HepG2 (cell line): ENCODE results near the gene NAIF1. TPM values are rescaled to one million over a fixed set of nuclear protein-coding genes. Genes with fewer than 3 reads are reported as not detected.
A peak's percentile ranks its signal among the peaks of the same experiment; 100 is the strongest.

ENCODE experiments used
- KDM2A ChIP-seq: sonication (generic); formaldehyde crosslinking; IDR thresholded peaks from 2 replicates; pipeline ENCODE4 v1.4.0; 2020; ENCODE audit warnings: low read depth, missing genetic modification reagents, borderline replicate concordance
- KDM4B ChIP-seq: sonication (generic); formaldehyde crosslinking; IDR thresholded peaks from 2 replicates; pipeline ENCODE4 v1.4.0; 2020; ENCODE audit warnings: missing genetic modification reagents
- NFATC3 ChIP-seq: sonication (generic); formaldehyde crosslinking; IDR thresholded peaks from 2 replicates; pipeline ENCODE4 v1.5.1; 2020; ENCODE audit warnings: mild to moderate bottlenecking, missing genetic modification reagents
- PHF5A ChIP-seq: IDR thresholded peaks from one replicate; pipeline ENCODE4 v1.6.1; 2018; ENCODE audit warnings: low read depth, missing genetic modification reagents; ENCODE audit not compliant: unreplicated experiment
- RXRA ChIP-seq: sonication (generic); formaldehyde crosslinking; IDR thresholded peaks from 2 replicates; pipeline ENCODE4 v1.5.1; 2020; ENCODE audit warnings: missing genetic modification reagents
- SAP130 ChIP-seq: IDR thresholded peaks from 2 replicates; pipeline ENCODE4 v1.6.1; 2016; ENCODE audit warnings: low read depth
- STAG1 ChIP-seq: sonication (generic); formaldehyde crosslinking; IDR thresholded peaks from 2 replicates; pipeline ENCODE4 v1.4.0; 2020; ENCODE audit warnings: missing genetic modification reagents
- TEAD2 ChIP-seq: sonication (generic); formaldehyde crosslinking; IDR thresholded peaks from 2 replicates; pipeline ENCODE4 v1.9.0; 2021; ENCODE audit warnings: missing genetic modification reagents
- TMF1 ChIP-seq: sonication (generic); formaldehyde crosslinking; IDR thresholded peaks from 2 replicates; pipeline ENCODE4 v1.8.1; 2022; ENCODE audit warnings: low read depth, missing genetic modification reagents
- ZNF235 ChIP-seq: sonication (generic); formaldehyde crosslinking; IDR thresholded peaks from 2 replicates; pipeline ENCODE4 v1.8.1; 2023; ENCODE audit warnings: mild to moderate bottlenecking, missing genetic modification reagents, borderline replicate concordance
- ZNF34 ChIP-seq: sonication (generic); formaldehyde crosslinking; IDR thresholded peaks from 2 replicates; pipeline ENCODE4 v1.4.0; 2020; ENCODE audit warnings: mild to moderate bottlenecking, missing genetic modification reagents, borderline replicate concordance
- polyA plus RNA-seq, 8 experiments: library from polyadenylated mRNA; depleted of rRNA in 3 of 8; stranded (reverse) in 7 of 8; unstranded in 1 of 8; fragments of >200 nt; fragmentation: Illumina TruSeq in 4 of 8; extraction: Trizol in 4 of 8; gene quantifications; 2 replicates each; pipeline versions ENCODE4 v1.2.1 to v1.2.3, GENCODE V29; 2011 to 2016; ENCODE audit warnings: low read depth in 4 of 8, missing spikeins in 1 of 8, mixed read lengths in 1 of 8; ENCODE audit not compliant: insufficient read depth in 1 of 8
- total RNA-seq, 5 experiments: library from RNA; depleted of rRNA; stranded (reverse); fragments of >200 nt; fragmentation: Illumina TruSeq; extraction: Trizol; gene quantifications; 2 replicates each; pipeline ENCODE4 v1.2.3, GENCODE V29; 2016; ENCODE audit warnings: low read depth in 1 of 5
- TF ChIP-seq, protein P1 (sequence below): sonication (generic); formaldehyde crosslinking; IDR thresholded peaks from 2 replicates; pipeline ENCODE4 v1.4.0; 2020; ENCODE audit warnings: mild to moderate bottlenecking, missing genetic modification reagents, borderline replicate concordance
- TF ChIP-seq, protein P2 (sequence below): sonication (generic); formaldehyde crosslinking; IDR thresholded peaks from 2 replicates; pipeline ENCODE4 v1.5.0; 2020; ENCODE audit warnings: mild to moderate bottlenecking, missing genetic modification reagents
- TF ChIP-seq, protein P3 (sequence below): sonication (generic); formaldehyde crosslinking; conservative IDR thresholded peaks from 2 replicates; pipeline ENCODE4 v1.8.0; 2022; ENCODE audit warnings: mild to moderate bottlenecking, moderate library complexity, missing genetic modification reagents

NAIF1 gene
- total and polyA plus RNA-seq, 2 of the 13 experiments (the other 11 are each of a cell fraction or from before 2014, with no cell fraction given) = 6.0 to 6.9 TPM

DNA sequence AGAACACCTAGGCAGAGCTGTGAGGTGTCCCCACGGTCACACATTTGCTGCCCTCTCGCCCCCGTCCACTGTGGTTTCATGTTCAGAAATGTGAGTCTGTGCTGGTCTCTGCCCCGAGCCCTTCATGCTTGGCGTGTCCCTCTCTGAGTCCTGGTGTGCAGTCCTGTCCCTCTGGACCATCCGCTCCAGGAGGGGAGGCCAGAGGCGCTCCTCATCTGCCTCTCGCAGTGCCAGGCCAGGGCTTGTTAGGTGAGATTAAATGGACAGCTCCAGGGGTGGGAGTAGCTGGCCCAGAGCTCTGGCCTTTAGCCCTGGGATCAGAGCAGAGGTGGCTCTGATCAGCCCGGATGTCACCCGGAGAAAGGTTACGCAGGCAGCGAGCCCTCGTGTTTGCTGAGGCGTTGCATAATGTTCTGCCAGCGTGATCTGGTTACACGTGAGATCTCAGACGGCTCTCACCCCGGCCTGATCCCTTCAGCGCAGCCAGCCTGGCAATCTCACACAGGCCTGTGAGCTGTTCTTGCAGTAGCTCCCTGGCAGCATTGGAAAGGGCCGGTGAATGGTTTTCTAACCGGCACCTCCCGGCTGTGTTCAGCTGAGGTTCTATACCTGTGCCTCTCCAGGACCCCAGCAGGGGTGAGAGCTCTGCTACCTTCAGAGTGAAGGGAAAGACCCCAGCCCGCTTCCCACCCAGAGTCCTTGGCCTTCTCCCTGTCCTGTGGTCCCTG, 35.9 kb upstream of the NAIF1 start (continued):
- TF ChIP-seq, protein P1, sequence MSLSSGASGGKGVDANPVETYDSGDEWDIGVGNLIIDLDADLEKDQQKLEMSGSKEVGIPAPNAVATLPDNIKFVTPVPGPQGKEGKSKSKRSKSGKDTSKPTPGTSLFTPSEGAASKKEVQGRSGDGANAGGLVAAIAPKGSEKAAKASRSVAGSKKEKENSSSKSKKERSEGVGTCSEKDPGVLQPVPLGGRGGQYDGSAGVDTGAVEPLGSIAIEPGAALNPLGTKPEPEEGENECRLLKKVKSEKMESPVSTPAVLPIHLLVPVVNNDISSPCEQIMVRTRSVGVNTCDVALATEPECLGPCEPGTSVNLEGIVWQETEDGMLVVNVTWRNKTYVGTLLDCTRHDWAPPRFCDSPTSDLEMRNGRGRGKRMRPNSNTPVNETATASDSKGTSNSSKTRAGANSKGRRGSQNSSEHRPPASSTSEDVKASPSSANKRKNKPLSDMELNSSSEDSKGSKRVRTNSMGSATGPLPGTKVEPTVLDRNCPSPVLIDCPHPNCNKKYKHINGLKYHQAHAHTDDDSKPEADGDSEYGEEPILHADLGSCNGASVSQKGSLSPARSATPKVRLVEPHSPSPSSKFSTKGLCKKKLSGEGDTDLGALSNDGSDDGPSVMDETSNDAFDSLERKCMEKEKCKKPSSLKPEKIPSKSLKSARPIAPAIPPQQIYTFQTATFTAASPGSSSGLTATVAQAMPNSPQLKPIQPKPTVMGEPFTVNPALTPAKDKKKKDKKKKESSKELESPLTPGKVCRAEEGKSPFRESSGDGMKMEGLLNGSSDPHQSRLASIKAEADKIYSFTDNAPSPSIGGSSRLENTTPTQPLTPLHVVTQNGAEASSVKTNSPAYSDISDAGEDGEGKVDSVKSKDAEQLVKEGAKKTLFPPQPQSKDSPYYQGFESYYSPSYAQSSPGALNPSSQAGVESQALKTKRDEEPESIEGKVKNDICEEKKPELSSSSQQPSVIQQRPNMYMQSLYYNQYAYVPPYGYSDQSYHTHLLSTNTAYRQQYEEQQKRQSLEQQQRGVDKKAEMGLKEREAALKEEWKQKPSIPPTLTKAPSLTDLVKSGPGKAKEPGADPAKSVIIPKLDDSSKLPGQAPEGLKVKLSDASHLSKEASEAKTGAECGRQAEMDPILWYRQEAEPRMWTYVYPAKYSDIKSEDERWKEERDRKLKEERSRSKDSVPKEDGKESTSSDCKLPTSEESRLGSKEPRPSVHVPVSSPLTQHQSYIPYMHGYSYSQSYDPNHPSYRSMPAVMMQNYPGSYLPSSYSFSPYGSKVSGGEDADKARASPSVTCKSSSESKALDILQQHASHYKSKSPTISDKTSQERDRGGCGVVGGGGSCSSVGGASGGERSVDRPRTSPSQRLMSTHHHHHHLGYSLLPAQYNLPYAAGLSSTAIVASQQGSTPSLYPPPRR (CRISPR knock-in tag) = peak; percentile 96
- TF ChIP-seq, protein P2, sequence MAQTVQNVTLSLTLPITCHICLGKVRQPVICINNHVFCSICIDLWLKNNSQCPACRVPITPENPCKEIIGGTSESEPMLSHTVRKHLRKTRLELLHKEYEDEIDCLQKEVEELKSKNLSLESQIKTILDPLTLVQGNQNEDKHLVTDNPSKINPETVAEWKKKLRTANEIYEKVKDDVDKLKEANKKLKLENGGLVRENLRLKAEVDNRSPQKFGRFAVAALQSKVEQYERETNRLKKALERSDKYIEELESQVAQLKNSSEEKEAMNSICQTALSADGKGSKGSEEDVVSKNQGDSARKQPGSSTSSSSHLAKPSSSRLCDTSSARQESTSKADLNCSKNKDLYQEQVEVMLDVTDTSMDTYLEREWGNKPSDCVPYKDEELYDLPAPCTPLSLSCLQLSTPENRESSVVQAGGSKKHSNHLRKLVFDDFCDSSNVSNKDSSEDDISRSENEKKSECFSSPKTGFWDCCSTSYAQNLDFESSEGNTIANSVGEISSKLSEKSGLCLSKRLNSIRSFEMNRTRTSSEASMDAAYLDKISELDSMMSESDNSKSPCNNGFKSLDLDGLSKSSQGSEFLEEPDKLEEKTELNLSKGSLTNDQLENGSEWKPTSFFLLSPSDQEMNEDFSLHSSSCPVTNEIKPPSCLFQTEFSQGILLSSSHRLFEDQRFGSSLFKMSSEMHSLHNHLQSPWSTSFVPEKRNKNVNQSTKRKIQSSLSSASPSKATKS = no peak
- 0 out of 2 replicates have a peak, but pooled peaks have one; percentile 41 for TF ChIP-seq ZNF34 (CRISPR knock-in tag)
- peak; percentile 91 for TF ChIP-seq KDM2A (CRISPR knock-in tag)
- no peak for TF ChIP-seq ZNF235
- TF ChIP-seq SAP130 = peak; percentile 98
- peak; percentile 98 for TF ChIP-seq KDM4B (CRISPR knock-in tag)
- TF ChIP-seq STAG1 = no peak
- TF ChIP-seq TMF1 (CRISPR knock-in tag) = 0 out of 2 replicates have a peak, but pooled peaks have one; percentile 23
- TF ChIP-seq, protein P3, sequence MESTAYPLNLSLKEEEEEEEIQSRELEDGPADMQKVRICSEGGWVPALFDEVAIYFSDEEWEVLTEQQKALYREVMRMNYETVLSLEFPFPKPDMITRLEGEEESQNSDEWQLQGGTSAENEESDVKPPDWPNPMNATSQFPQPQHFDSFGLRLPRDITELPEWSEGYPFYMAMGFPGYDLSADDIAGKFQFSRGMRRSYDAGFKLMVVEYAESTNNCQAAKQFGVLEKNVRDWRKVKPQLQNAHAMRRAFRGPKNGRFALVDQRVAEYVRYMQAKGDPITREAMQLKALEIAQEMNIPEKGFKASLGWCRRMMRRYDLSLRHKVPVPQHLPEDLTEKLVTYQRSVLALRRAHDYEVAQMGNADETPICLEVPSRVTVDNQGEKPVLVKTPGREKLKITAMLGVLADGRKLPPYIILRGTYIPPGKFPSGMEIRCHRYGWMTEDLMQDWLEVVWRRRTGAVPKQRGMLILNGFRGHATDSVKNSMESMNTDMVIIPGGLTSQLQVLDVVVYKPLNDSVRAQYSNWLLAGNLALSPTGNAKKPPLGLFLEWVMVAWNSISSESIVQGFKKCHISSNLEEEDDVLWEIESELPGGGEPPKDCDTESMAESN = 0 out of 2 replicates have a peak, but pooled peaks have one; percentile 62
- TF ChIP-seq RXRA = peak; percentile 99
- TF ChIP-seq PHF5A (CRISPR knock-in tag) = peak; percentile 86
- no peak for TF ChIP-seq NFATC3 (CRISPR knock-in tag)
- no peak for TF ChIP-seq TEAD2 (CRISPR knock-in tag)
